Sciatic nerve (tissue), 2 donors: ENCODE results near the gene PRKN. TPM values are rescaled to one million over a fixed set of nuclear protein-coding genes. Genes with fewer than 3 reads are reported as not detected.
A peak's percentile ranks its signal among the peaks of the same experiment; 100 is the strongest.

ENCODE experiments used
- ATAC-seq: fragments of 200-7000 bp; cut with Tn5 transposase; one replicate; pipeline ENCODE4 v1.9.1; 2020; ENCODE audit warnings: mild to moderate bottlenecking, moderate library complexity
- DNase-seq: peaks from one replicate; pipeline ENCODE4 v3.0.0-alpha.2; 2020; ENCODE audit warnings: low spot score
- intact Hi-C: fragments of 100-400 bp; cut with DNase I; formaldehyde crosslinking; loops from one replicate; pipeline ENCODE4 v1.14.2; 2022
- total RNA-seq: library from RNA; stranded (reverse); fragmentation: NEBNext Ultra II Directional; extraction: Animal tissue kit (Norgen Biotek cat#: 25700); gene quantifications from one replicate; pipeline ENCODE4 v1.2.1, GENCODE V29; 2021
- donor health status: DM: no; HTN: no; CAD: no.
- donor health status: DM: no; HTN: no; CAD: no.

PRKN gene
- total RNA-seq, 1 donor from 2014 or later: 15.9 TPM

GRCh38 chr6:161941565-161941964, 786.0 kb downstream of the PRKN start:
- no peak for DNase-seq
- intact Hi-C loops: no loop called here
- no peak for ATAC-seq

GRCh38 chr6:161940519-161940918, 787.0 kb downstream of the PRKN start:
- no peak for DNase-seq
- intact Hi-C loops: no loop called here
- no peak for ATAC-seq

GRCh38 chr6:161926324-161926723, 801.2 kb downstream of the PRKN start:
- DNase-seq: no peak
- intact Hi-C loops: no loop called here

GRCh38 chr6:161924516-161925116, 803.0 kb downstream of the PRKN start:
- DNase-seq (no peak), ATAC-seq (no peak)

More at GRCh38 chr6:161926324-161926723, 801.2 kb downstream of the PRKN start:
- ATAC-seq: no peak

GRCh38 chr6:161922631-161923119, 804.9 kb downstream of the PRKN start:
- ATAC-seq (peak; percentile 60), DNase-seq (no peak)
- intact Hi-C loops: no loop called here

More at GRCh38 chr6:161924516-161925116, 803.0 kb downstream of the PRKN start:
- intact Hi-C loops: no loop called here

- ATAC-seq (no peak), DNase-seq (no peak)
- intact Hi-C loops: no loop called here
These were observed 805.8 kb downstream of the PRKN start for GRCh38 chr6:161921602-161922395.

GRCh38 chr6:161919691-161920090, 807.9 kb downstream of the PRKN start:
- DNase-seq: no peak
- intact Hi-C loops: no loop called here
- no peak for ATAC-seq

- DNase-seq (no peak), ATAC-seq (no peak)
- intact Hi-C loops: no loop called here
These were observed 808.8 kb downstream of the PRKN start for GRCh38 chr6:161918628-161919205.

- intact Hi-C loops: no loop called here
- ATAC-seq (no peak), DNase-seq (no peak)
These were observed 809.4 kb downstream of the PRKN start for GRCh38 chr6:161918109-161918531.

- no peak for DNase-seq
- ATAC-seq: no peak
- intact Hi-C loops: no loop called here
These were observed 809.9 kb downstream of the PRKN start for GRCh38 chr6:161917645-161918044.

- intact Hi-C loops: no loop called here
- DNase-seq (no peak), ATAC-seq (no peak)
These were observed 812.1 kb downstream of the PRKN start for GRCh38 chr6:161915456-161915964.

- intact Hi-C loops: no loop called here
- ATAC-seq (no peak), DNase-seq (no peak)
These were observed 818.7 kb downstream of the PRKN start for GRCh38 chr6:161908872-161909271.

GRCh38 chr6:161906571-161906970, 821.0 kb downstream of the PRKN start:
- DNase-seq (no peak), ATAC-seq (no peak)
- intact Hi-C loops: no loop called here

GRCh38 chr6:161903584-161904212, 823.9 kb downstream of the PRKN start:
- ATAC-seq (no peak), DNase-seq (no peak)
- intact Hi-C loops: no loop called here

- DNase-seq (no peak), ATAC-seq (no peak)
- intact Hi-C loops: no loop called here
These were observed 825.7 kb downstream of the PRKN start for GRCh38 chr6:161901740-161902426.

GRCh38 chr6:161894436-161894835, 833.1 kb downstream of the PRKN start:
- no peak for DNase-seq
- intact Hi-C loops: no loop called here
- ATAC-seq: no peak

GRCh38 chr6:161891542-161891941, 836.0 kb downstream of the PRKN start:
- no peak for ATAC-seq
- DNase-seq: no peak
- intact Hi-C loops: no loop called here

- DNase-seq (no peak), ATAC-seq (peak; percentile 39)
- intact Hi-C loops: no loop called here
These were observed 836.7 kb downstream of the PRKN start for GRCh38 chr6:161890832-161891297.
